Measurements from ENCODE around the gene RIMS1.

DNA sequence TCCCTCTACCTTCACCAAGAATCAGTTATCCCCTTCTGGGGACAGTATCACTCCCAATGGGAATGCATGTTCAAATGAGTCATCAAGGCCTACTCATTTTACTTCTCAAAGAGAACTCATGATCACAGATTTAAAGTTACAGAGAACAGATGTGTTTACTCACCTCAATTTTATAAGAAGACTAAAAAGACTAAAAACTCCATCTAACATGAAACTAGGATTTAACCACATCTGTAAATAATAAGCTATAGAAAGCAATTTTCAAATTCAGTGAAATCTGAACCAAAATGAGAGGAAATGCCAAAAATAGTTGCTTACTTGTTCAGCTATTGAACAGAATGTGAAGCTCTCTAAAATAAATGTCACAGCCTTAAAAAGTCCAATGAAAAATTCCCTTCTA is 435.4 kb downstream of the RIMS1 start:
- TF ChIP-seq, protein P1, sequence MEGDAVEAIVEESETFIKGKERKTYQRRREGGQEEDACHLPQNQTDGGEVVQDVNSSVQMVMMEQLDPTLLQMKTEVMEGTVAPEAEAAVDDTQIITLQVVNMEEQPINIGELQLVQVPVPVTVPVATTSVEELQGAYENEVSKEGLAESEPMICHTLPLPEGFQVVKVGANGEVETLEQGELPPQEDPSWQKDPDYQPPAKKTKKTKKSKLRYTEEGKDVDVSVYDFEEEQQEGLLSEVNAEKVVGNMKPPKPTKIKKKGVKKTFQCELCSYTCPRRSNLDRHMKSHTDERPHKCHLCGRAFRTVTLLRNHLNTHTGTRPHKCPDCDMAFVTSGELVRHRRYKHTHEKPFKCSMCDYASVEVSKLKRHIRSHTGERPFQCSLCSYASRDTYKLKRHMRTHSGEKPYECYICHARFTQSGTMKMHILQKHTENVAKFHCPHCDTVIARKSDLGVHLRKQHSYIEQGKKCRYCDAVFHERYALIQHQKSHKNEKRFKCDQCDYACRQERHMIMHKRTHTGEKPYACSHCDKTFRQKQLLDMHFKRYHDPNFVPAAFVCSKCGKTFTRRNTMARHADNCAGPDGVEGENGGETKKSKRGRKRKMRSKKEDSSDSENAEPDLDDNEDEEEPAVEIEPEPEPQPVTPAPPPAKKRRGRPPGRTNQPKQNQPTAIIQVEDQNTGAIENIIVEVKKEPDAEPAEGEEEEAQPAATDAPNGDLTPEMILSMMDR (IDR thresholded peaks at IDR 0.05), result no peak
- TF ChIP-seq POLR2A (IDR thresholded peaks at IDR 0.05), result no peak

All from adrenal gland (tissue), 5 donors.